Measurements from ENCODE around the gene ZNF385B.

GRCh38 chr2:179712825-179713224 lies 148.6 kb downstream of the ZNF385B start:
- TF ChIP-seq CTCF (IDR thresholded peaks at IDR 0.05; ENCODE audit: insufficient read depth, low read length, poor library complexity, severe bottlenecking) (no peak), EZH2phosphoT487 (conservative IDR thresholded peaks at IDR 0.05; ENCODE audit: low read length) (no peak)
